GM12878 (cell line): Measurements from ENCODE around the gene ARSJ. TPM values are rescaled to one million over a fixed set of nuclear protein-coding genes. Genes with fewer than 3 reads are reported as not detected.

Source experiments
- ATAC-seq: fragments of 200-7000 bp; cut with Tn5 transposase; 3 replicates; pipeline ENCODE4 v1.9.1; 2020; ENCODE audit warnings: mild to moderate bottlenecking, moderate library complexity
- BruUV-seq: library from RNA; stranded (reverse); fragments of 400-500 nt; replicated peaks from 2 replicates; lab custom pipeline; 2021; lab: Mats Ljungman, UMichigan
- CTCF ChIA-PET: fragments of 300-600 bp; sonication (Branson Sonifier 250); formaldehyde crosslinking; extraction: SDS; loops from one replicate; lab custom pipeline; 2021; ENCODE audit warnings: inconsistent platforms; lab: Yijun Ruan, JAX
- POLR2A ChIA-PET: fragments of 350-600 bp; formaldehyde crosslinking; extraction: SDS; loops from one replicate; lab custom pipeline; 2021; ENCODE audit warnings: inconsistent platforms; lab: Charles Lee
- RAD21 ChIA-PET: fragments of 300-600 bp; sonication (Branson Sonifier 250); formaldehyde crosslinking; loops from one replicate; lab custom pipeline; 2023; ENCODE audit warnings: antibody characterized with exemption; ENCODE audit not compliant: unreplicated experiment; lab: Charles Lee
- SMC1A ChIA-PET: fragments of 300-600 bp; sonication (Branson Sonifier 250); formaldehyde crosslinking; loops from one replicate; lab custom pipeline; 2023; ENCODE audit not compliant: unreplicated experiment, uncharacterized antibody; lab: Charles Lee
- DNase-seq: peaks from one replicate; pipeline ENCODE4 v3.0.0-alpha.2; 2011; ENCODE audit warnings: low read depth, low spot score
- FAIRE-seq: peaks from 3 replicates; lab custom pipeline; 2011; peaks lifted over from hg19 to GRCh38; lab: Jason Lieb, UNC
- H2AFZ ChIP-seq: 2 replicates; pipeline ENCODE4 v1.6.0; 2011; ENCODE audit warnings: low read depth, low read length, control low read depth; ENCODE audit not compliant: control insufficient read depth
- H3K27ac ChIP-seq: 2 replicates; pipeline ENCODE4 v1.5.1; 2011; ENCODE audit warnings: control low read depth; ENCODE audit not compliant: control insufficient read depth, insufficient read depth
- H3K27me3 ChIP-seq, 2 experiments: replicated peaks in 1 of 2; 2 replicates each; pipeline versions ENCODE4 v1.6.0 to v1.6.1; 2011; ENCODE audit warnings: low read length in 1 of 2; ENCODE audit not compliant: control insufficient read depth in 2 of 2, insufficient read depth in 2 of 2
- H3K36me3 ChIP-seq, 2 experiments: 2 replicates each; pipeline ENCODE4 v1.5.1; 2011; ENCODE audit warnings: low read length in 1 of 2; ENCODE audit not compliant: control insufficient read depth in 2 of 2, insufficient read depth in 2 of 2
- H3K4me1 ChIP-seq: 2 replicates; pipeline ENCODE4 v1.6.1; 2011; ENCODE audit warnings: mild to moderate bottlenecking, low read length, moderate library complexity, mixed read lengths; ENCODE audit not compliant: control insufficient read depth, insufficient read depth
- H3K4me2 ChIP-seq: 2 replicates; pipeline ENCODE4 v1.6.0; 2011; ENCODE audit warnings: control low read depth; ENCODE audit not compliant: control insufficient read depth, insufficient read depth
- H3K4me3 ChIP-seq: fragments of 200-600 bp; sonication (generic); 2 replicates; pipeline ENCODE4 v1.5.1; 2016
- H3K79me2 ChIP-seq: 2 replicates; pipeline ENCODE4 v1.6.0; 2011; ENCODE audit warnings: low read length; ENCODE audit not compliant: control insufficient read depth, insufficient read depth
- H3K9ac ChIP-seq: 2 replicates; pipeline ENCODE4 v1.8.0; 2011; ENCODE audit warnings: low read length, control low read depth, mixed read lengths; ENCODE audit not compliant: control insufficient read depth, insufficient read depth
- H3K9me3 ChIP-seq: replicated peaks from 3 replicates; pipeline ENCODE4 v1.5.1; 2011; ENCODE audit warnings: mild to moderate bottlenecking, low read length; ENCODE audit not compliant: control insufficient read depth, insufficient read depth
- H4K20me1 ChIP-seq: 2 replicates; pipeline ENCODE4 v1.6.0; 2011; ENCODE audit not compliant: control insufficient read depth, insufficient read depth
- ATF7 ChIP-seq: fragments of 450-650 bp; IDR thresholded peaks from 2 replicates; pipeline ENCODE4 v1.6.1; 2016; ENCODE audit warnings: low read depth, mild to moderate bottlenecking
- FOXK2 ChIP-seq: fragments of 450-650 bp; IDR thresholded peaks from 2 replicates; pipeline ENCODE4 v1.6.1; 2017; ENCODE audit warnings: mild to moderate bottlenecking, moderate library complexity
- KDM1A ChIP-seq: fragments of 200-600 bp; sonication (generic); IDR thresholded peaks from 2 replicates; pipeline ENCODE4 v1.6.1; 2016; ENCODE audit warnings: borderline replicate concordance
- POLR2A ChIP-seq: IDR thresholded peaks from 2 replicates; pipeline ENCODE4 v1.6.1; 2011; ENCODE audit warnings: low read depth, mild to moderate bottlenecking, low read length
- SMAD5 ChIP-seq: IDR thresholded peaks from 2 replicates; pipeline ENCODE4 v1.6.1; 2016; ENCODE audit warnings: antibody characterized with exemption, low read depth
- ZNF384 ChIP-seq: IDR thresholded peaks from 2 replicates; pipeline ENCODE4 v1.6.1; 2012; ENCODE audit warnings: low read depth, mild to moderate bottlenecking, low read length, improper control_type of control experiment, borderline replicate concordance
- ZNF622 ChIP-seq: fragments of 450-650 bp; IDR thresholded peaks from 2 replicates; pipeline ENCODE4 v1.6.1; 2017; ENCODE audit warnings: mild to moderate bottlenecking, inconsistent platforms
- WGBS: methylation state at CpG from one replicate; pipeline ENCODE4 v1.1.6; 2016; ENCODE audit warnings: low lambda C conversion rate; ENCODE audit not compliant: insufficient replicate concordance, insufficient coverage; ENCODE audit errors: missing lambda C conversion rate; 5-methylcytosine and 5-hydroxymethylcytosine counted together
- in situ Hi-C: fragments of 300-500 bp; cut with MboI; formaldehyde crosslinking; loops from 9 replicates; pipeline ENCODE4 v1.14.3; 2018; ENCODE audit warnings: mixed read lengths
- intact Hi-C: fragments of 100-400 bp; cut with micrococcal nuclease; formaldehyde crosslinking; loops from one replicate; pipeline ENCODE4 v1.14.2; 2022; ENCODE audit not compliant: unreplicated experiment
- polyA plus RNA-seq, 11 experiments: library from polyadenylated mRNA; depleted of rRNA in 4 of 11; unstranded in 6 of 11; stranded (reverse) in 5 of 11; fragments of >200 nt; fragmentation: Nextera tagmentation in 4 of 11; fragmentation: Illumina TruSeq in 1 of 11; extraction: Ambion mirVana in 4 of 11; extraction: Trizol in 1 of 11; gene quantifications; 1 replicate in 1 of 11; 2 replicates in 10 of 11; pipeline versions ENCODE4 v1.2.1 to v1.2.3, GENCODE V29; 2011 to 2016; ENCODE audit warnings: inconsistent platforms in 2 of 11, missing spikeins in 2 of 11, low read depth in 1 of 11
- total RNA-seq, 4 experiments: library from RNA; depleted of rRNA in 3 of 4; stranded (reverse); fragments of >200 nt in 3 of 4; fragmentation: Illumina TruSeq in 1 of 4; extraction: Trizol in 1 of 4; gene quantifications; 2 replicates each; pipeline versions ENCODE4 v1.2.1 to v1.2.3, GENCODE V29; 2013 to 2021
- TF ChIP-seq, protein P1 (sequence below), 3 experiments: IDR thresholded peaks in 2 of 3; conservative IDR thresholded peaks in 1 of 3; 2 replicates each; pipeline ENCODE4 v1.5.1; 2011; ENCODE audit warnings: low read depth in 3 of 3, low read length in 3 of 3, mild to moderate bottlenecking in 3 of 3, control low read depth in 2 of 3, moderate library complexity in 2 of 3, inconsistent platforms in 1 of 3, mixed read lengths in 1 of 3; ENCODE audit not compliant: control insufficient read depth in 2 of 3, insufficient read depth in 1 of 3; ENCODE audit errors: extremely low read depth in 1 of 3
- TF ChIP-seq, protein P2 (sequence below): fragments of 450-650 bp; IDR thresholded peaks from 2 replicates; pipeline ENCODE4 v1.6.1; 2017; ENCODE audit warnings: mild to moderate bottlenecking

The ARSJ gene
- total and polyA plus RNA-seq, 10 of the 15 experiments (the other 5 are each of a cell fraction or from before 2014, with no cell fraction given), result under 0.01 to 0.19 (median 0.04) TPM; not detected in 5

DNA sequence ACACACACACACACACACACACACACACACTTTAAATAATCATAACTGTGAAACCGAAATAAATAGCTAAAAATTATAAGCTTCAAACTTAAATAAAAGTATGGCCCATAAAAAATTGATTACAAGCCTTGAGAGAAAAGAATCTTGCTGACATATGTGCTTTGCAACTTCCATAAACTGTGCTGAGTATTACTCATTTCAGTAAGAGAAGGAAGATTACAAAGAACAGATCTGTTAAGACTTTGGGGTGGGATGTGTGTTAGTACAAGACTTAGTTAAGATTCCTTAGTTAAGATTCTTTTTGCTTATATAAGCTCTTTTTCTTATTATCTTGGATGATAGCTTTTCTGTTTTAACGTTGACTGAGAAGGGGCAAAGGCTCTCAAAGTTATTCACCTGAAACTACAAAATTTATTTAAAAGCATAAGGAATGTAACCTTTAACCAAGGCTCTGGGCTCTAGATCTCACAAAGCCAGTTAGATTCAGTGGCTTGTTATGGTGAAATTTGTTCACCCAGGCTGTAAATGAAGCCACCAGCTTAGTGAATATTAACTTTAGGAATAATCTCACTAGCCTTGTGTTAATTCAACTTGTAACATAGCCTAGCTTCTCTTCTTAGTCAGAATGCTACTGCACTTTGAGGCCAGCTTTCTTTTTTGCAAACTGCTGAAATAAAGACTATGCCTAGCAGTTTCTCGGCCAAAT, 58.2 kb downstream of the ARSJ start:
- TF ChIP-seq FOXK2, result no peak
- no peak for TF ChIP-seq SMAD5
- no peak for TF ChIP-seq ZNF622
- TF ChIP-seq KDM1A, result no peak
- no peak for TF ChIP-seq POLR2A
- TF ChIP-seq ZNF384, result no peak
- TF ChIP-seq, protein P1, sequence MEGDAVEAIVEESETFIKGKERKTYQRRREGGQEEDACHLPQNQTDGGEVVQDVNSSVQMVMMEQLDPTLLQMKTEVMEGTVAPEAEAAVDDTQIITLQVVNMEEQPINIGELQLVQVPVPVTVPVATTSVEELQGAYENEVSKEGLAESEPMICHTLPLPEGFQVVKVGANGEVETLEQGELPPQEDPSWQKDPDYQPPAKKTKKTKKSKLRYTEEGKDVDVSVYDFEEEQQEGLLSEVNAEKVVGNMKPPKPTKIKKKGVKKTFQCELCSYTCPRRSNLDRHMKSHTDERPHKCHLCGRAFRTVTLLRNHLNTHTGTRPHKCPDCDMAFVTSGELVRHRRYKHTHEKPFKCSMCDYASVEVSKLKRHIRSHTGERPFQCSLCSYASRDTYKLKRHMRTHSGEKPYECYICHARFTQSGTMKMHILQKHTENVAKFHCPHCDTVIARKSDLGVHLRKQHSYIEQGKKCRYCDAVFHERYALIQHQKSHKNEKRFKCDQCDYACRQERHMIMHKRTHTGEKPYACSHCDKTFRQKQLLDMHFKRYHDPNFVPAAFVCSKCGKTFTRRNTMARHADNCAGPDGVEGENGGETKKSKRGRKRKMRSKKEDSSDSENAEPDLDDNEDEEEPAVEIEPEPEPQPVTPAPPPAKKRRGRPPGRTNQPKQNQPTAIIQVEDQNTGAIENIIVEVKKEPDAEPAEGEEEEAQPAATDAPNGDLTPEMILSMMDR (IDR thresholded peaks at IDR 0.05 in 2 of 3, conservative IDR thresholded peaks at IDR 0.05 in 1 of 3; ENCODE audit: control insufficient read depth in 2 of 3, extremely low read depth in 1 of 3, insufficient read depth in 1 of 3, low read depth in 3 of 3, low read length in 3 of 3), result no peak
- TF ChIP-seq, protein P2, sequence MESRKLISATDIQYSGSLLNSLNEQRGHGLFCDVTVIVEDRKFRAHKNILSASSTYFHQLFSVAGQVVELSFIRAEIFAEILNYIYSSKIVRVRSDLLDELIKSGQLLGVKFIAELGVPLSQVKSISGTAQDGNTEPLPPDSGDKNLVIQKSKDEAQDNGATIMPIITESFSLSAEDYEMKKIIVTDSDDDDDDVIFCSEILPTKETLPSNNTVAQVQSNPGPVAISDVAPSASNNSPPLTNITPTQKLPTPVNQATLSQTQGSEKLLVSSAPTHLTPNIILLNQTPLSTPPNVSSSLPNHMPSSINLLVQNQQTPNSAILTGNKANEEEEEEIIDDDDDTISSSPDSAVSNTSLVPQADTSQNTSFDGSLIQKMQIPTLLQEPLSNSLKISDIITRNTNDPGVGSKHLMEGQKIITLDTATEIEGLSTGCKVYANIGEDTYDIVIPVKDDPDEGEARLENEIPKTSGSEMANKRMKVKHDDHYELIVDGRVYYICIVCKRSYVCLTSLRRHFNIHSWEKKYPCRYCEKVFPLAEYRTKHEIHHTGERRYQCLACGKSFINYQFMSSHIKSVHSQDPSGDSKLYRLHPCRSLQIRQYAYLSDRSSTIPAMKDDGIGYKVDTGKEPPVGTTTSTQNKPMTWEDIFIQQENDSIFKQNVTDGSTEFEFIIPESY, result no peak
- TF ChIP-seq ATF7, result no peak
- TF ChIP-seq, all 136 proteins: peak for 0
- SMC1A ChIA-PET, result interaction anchor here (0.7 to 2.5 kb wide), 20 partner anchors 9 to 373 kb away, joined by 3 to 12 read pairs (median 3); no protein-coding TSS in a partner anchor
- in situ Hi-C loops (no loop called here), intact Hi-C loops (no loop called here)
- H3K9me3 ChIP-seq, result no peaks in the 10 kb centered on the region; the same call in 2 of the 3 replicates
- no peak overlapping the region for H3K9ac ChIP-seq
- H3K36me3 ChIP-seq, result no peaks in the 10 kb centered on the region
- no peak overlapping the region for H3K27ac ChIP-seq
- CTCF ChIA-PET, result interaction anchor here (0.9 to 2.1 kb wide), 10 partner anchors 10 to 150 kb away, joined by 3 to 10 read pairs (median 3); no protein-coding TSS in a partner anchor
- H3K79me2 ChIP-seq, result no peaks in the 10 kb centered on the region
- no TSS peak for BruUV-seq
- DNase-seq, result no peak
- H2AFZ ChIP-seq, result no peak overlapping the region; the same call in 1 of the 2 replicates
- ATAC-seq, result peak; percentile 71
- POLR2A ChIA-PET, result interaction anchor here (1.5 to 2.1 kb wide), 2 partner anchors 9 to 285 kb away, joined by 5 to 9 read pairs; no protein-coding TSS in a partner anchor
- H3K4me2 ChIP-seq, result no peak overlapping the region
- no peak for FAIRE-seq
- H3K4me3 ChIP-seq, result no peak overlapping the region
- RAD21 ChIA-PET, result interaction anchor here (1.3 to 1.7 kb wide), 4 partner anchors 38 to 119 kb away, joined by 3 to 7 read pairs (median 4); no protein-coding TSS in a partner anchor
- no peaks in the 10 kb centered on the region for H3K27me3 ChIP-seq
- WGBS, result 48% methylated on average over 3 of the region's 3 CpGs
- no peaks in the 10 kb centered on the region for H4K20me1 ChIP-seq
- H3K4me1 ChIP-seq, result no peaks in the 10 kb centered on the region
